ENCODE data around the gene CAMTA1.
A peak's percentile ranks its signal among the peaks of the same experiment; 100 is the strongest.
"Not testable (repeated sequence)": the region's sequence is repeated elsewhere in the genome, so short reads cannot be mapped to it uniquely, and the experiment has no call there.

CAMTA1 gene, protein sequence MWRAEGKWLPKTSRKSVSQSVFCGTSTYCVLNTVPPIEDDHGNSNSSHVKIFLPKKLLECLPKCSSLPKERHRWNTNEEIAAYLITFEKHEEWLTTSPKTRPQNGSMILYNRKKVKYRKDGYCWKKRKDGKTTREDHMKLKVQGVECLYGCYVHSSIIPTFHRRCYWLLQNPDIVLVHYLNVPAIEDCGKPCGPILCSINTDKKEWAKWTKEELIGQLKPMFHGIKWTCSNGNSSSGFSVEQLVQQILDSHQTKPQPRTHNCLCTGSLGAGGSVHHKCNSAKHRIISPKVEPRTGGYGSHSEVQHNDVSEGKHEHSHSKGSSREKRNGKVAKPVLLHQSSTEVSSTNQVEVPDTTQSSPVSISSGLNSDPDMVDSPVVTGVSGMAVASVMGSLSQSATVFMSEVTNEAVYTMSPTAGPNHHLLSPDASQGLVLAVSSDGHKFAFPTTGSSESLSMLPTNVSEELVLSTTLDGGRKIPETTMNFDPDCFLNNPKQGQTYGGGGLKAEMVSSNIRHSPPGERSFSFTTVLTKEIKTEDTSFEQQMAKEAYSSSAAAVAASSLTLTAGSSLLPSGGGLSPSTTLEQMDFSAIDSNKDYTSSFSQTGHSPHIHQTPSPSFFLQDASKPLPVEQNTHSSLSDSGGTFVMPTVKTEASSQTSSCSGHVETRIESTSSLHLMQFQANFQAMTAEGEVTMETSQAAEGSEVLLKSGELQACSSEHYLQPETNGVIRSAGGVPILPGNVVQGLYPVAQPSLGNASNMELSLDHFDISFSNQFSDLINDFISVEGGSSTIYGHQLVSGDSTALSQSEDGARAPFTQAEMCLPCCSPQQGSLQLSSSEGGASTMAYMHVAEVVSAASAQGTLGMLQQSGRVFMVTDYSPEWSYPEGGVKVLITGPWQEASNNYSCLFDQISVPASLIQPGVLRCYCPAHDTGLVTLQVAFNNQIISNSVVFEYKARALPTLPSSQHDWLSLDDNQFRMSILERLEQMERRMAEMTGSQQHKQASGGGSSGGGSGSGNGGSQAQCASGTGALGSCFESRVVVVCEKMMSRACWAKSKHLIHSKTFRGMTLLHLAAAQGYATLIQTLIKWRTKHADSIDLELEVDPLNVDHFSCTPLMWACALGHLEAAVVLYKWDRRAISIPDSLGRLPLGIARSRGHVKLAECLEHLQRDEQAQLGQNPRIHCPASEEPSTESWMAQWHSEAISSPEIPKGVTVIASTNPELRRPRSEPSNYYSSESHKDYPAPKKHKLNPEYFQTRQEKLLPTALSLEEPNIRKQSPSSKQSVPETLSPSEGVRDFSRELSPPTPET (N-terminal part only)

DNA sequence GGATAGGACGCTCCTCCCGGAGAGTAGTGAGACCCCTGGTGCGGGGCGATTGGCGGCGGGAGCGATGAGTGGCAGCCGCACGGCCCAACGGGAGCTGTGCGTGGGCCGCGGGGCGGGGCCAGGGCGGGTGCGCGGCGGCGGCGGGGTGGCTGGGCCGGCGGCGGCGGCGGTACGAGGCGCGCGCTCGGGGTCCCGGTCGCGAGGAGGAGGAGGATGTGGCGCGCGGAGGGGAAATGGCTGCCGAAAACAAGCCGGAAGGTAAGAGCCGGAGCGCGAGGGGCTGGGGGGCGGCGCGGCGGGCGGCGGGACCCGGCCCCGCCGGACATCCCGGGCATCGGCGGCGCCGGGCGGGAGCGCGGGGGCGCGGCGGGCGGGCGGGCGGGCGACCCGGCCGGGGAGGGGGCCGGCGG lies at the start of gene CAMTA1:
CAMTA1 (plus strand) TSS at position 137 of the 410 bp plus-strand sequence; CDS start at position 214, 77 bp downstream.
- DNase-seq (ENCODE audit: low read depth), result no peak
- peak within 1 kb of the TSS; percentile 81 for H3K4me3 ChIP-seq (ENCODE audit: low read depth, low read length)

DNA sequence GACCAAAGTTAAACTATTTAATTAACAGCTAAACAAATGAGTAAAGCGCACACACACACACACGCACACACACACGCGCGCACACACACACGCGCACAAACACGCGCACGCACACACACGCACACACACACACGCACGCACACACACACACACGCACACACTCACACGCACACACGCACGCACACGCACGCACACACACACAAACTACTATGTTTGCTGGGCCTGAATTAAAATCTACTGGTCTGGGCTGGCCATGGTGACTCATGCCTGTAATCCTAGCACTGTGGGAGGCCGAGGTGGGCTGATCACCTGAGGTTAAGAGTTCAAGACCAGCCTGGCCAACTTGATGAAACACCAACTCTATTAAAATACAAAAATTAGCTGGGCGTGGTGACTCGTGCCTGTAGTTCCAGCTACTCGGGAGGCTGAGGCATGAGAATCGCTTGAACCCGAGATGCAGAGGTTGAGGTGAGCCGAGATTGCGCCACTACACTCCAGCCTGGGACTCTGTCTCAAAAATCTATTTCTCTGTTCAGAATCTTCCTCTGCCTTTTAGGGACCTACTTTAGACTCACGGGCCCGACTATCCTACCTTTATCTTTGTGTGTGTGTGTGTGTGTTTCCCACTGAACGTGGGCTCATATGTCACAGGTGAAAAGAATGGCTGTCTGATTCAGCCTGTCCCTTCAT lies 46.1 kb upstream of the CAMTA1 start:
- no peak overlapping the region for H3K4me3 ChIP-seq (ENCODE audit: low read depth, low read length)
- DNase-seq (ENCODE audit: low read depth), result no peak

DNA sequence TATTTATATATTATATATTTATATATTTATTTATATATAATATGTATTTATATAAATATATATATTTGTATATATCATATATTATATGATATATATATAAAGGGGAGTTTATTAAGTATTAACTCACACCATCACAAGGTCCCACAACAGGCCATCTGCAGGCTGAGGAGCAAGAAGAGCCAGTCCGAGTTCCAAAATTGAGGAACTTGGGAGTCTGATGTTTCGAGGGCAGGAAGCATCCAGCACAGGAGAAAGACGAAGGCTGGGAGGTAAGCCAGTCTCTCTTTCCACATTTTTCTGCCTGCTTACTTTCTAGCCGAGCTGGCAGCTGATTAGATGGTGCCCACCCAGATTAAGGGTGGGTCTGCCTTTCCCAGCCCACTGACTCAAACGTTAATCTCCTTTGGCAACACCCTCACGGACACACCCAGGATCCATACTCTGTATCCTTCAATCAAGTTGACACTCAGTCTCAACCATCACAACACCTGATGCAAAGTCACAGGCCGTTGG lies 42.5 kb upstream of the CAMTA1 start:
- not testable (repeated sequence) for H3K4me3 ChIP-seq (ENCODE audit: low read depth, low read length); DNase-seq (ENCODE audit: low read depth)

DNA sequence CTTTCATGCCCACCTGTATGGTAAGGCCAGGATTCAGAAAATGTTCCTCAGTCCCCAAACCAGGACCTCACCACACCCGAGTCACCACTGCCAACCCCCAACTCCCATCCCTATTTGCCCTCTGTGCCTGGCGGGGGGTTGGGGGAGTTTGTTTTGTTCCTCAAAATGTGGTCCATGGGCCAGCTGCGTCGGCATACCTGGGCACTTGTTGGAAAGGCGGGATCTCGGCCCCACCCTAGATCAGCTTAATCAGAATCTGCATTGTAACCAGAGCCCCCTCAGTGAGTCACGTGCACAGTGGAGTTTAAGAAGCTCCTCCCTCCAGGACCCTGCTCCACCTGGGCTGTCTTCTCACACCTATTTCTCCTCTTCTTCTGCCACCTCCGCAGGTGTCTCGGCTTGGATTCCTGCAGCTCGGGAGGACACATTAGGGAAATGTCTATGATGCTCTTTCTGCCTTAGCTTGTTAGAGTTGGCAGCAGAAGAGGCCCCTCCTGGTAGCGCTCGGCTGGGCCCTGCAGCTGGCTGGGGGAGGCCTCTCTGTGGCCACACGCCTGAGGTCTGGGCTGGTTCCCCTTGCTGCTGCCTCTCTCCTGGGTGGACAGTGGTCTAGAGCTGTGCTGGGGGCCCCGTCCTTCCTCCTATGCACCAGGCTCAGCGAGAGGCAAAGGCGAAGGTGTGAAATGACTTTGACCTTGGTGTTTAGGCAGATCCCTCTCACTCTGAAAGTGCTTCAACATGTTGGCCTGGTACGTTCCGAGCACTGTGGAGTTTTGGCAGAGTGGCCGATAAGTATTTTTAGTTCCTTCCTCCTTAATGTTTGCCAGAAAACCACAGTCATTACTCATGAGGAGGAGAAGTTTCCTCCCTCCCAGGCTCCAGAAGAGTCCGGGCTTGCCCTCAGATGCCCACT lies 41.8 kb upstream of the CAMTA1 start:
- no peak overlapping the region for H3K4me3 ChIP-seq (ENCODE audit: low read depth, low read length)
- peak; percentile 43 for DNase-seq (ENCODE audit: low read depth)

DNA sequence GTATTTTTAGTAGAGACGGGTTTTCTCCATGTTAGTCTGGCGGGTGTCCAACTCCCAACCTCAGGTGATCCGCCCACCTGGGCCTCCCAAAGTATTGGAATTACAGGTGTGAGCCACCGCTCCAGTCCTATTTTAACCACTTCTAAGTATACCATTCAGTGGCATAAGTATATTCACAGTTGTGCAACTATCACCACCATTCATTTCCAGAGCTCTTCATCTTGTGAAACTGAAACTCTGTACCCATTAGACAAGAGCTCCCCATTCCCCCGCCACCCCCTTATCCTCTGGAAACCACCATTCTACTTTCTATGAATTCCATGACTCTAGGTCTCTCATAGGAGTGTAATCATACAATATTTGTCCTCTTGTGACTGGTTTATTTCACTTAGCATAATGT lies 40.2 kb upstream of the CAMTA1 start:
- no peak for DNase-seq (ENCODE audit: low read depth)
- H3K4me3 ChIP-seq (ENCODE audit: low read depth, low read length), result no peak overlapping the region

DNA sequence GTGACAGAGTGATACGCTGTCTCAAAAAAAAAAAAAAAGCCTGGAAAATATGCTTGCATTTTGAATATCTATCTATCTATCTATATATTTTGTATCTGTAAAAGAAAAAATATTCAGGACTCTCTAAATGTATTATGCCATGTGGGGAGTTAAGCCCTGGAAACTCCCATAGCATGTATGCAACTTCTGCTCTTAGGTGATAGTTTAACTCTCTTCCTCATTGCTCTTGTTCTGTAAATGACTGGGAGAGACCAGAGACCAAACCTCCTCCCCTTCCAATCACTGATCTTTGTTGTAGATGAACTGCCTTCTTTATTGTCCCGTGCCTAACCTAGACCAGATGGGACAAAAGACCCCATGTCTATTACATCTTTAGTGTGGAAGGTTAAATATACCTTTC lies 37.6 kb upstream of the CAMTA1 start:
- no peak for DNase-seq (ENCODE audit: low read depth)
- no peak overlapping the region for H3K4me3 ChIP-seq (ENCODE audit: low read depth, low read length)

DNA sequence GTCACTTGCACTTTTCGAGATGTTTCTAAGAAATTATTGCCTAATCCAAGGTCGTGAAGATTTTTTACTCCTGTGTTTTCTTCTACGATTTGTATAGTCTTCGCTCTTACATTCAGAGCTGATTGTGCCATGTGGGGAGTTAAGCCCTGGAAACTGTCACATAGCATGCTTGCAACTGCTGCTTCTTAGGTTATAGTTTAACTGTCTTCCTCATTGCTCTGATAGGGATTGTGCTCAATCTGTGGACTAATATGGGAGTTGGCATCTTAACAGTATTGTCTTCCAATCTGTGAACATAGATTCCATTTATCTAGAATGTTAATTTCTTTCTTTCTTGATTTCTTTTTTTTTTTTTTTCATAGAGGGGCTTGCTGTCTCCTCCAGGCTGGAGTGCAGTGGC lies 34.8 kb upstream of the CAMTA1 start:
- H3K4me3 ChIP-seq (ENCODE audit: low read depth, low read length), result no peak overlapping the region
- DNase-seq (ENCODE audit: low read depth), result no peak

DNA sequence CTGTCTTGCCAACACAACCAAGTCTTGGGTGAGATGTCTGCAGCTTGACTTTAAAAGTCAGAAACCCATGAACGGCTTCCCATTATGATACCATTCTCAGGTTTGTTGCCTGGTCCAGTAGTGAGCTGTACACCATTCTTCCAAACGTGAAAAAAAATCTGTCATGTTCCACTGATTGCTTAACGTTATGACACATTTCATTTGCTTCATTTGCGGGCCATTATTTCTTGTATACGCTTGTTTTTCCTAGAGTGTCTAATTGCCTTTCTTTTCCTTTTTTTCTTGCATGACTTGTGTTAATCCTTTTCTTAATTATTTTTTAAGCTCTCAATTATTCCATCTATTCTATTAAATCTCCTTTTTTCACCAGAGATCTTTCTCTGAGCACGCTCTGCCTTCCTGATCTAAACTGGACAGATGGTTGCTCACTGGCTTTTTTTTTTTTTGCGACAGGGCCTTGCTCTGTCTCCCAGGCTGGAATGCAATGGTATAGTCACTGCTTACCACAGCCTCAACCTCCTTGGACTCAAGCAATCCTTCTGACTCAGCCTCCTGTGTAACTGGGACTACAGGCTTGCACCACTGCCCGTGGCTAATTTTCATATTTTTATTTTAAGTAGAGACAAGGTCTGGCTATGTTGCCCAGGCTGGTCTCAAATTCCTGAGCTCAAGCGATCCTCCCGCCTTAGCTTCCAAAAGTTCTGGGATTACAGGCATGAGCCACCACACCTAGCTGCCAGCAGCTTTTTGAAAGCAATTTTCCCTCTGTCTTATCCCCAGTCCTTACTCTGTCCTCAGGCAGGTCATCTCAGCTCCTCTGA lies 31.7 kb upstream of the CAMTA1 start:
- DNase-seq (ENCODE audit: low read depth), result no peak
- H3K4me3 ChIP-seq (ENCODE audit: low read depth, low read length), result no peak overlapping the region

DNA sequence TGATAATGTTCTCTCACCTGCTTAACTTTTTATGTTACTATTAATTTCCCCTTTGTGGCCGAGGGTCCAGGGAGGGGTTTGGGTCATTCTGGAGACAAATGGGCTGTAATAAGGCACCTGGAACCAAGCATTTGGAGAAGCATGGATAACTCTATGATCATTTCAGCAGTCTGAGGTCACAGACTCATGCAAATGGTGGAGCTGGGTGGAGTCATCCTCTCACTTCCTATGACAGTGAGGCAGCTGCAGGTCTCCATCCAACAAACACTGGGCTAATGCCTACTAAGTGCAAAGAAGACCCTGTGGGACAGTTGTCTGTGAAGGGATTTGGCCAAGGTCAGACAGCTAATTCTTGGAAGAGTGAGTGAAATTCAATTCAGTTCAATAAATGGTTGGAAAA lies 28.8 kb upstream of the CAMTA1 start:
- H3K4me3 ChIP-seq (ENCODE audit: low read depth, low read length), result no peak overlapping the region
- DNase-seq (ENCODE audit: low read depth), result no peak

DNA sequence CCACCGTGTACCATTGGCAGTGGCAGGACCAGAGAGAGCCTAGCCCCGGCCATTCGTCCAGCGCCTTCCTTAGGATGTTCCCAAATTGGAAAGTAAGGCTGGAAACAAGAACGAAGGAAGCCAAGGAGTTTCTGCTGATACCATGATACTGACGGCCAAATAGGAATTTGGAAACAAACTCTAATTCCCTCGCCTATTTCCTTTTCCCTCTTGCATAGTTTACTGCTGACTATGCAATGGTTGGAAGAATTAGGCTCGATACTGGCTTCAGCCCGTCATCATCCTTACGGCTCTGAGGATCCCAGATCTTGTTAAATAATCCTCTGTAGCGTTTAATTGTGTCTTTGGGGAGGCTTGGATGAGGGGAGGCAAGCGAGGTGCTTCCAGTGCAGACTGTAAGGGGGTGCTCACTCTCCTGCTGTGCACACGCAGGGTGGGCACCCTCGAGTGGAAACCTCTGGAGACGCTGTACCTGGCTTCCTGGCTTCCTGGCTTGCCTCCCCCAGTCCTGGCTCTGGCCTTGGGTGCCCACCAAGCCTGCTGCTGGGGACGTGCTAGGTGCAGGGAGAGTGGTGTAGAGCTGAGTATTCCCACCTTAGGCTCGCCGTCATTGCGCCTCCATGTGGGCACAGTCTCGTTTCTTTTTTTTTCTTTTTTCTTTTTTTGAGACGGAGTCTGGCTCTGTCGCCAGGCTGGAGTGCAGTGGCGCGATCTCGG lies 27.4 kb upstream of the CAMTA1 start:
- no peak overlapping the region for H3K4me3 ChIP-seq (ENCODE audit: low read depth, low read length)
- DNase-seq (ENCODE audit: low read depth), result no peak

DNA sequence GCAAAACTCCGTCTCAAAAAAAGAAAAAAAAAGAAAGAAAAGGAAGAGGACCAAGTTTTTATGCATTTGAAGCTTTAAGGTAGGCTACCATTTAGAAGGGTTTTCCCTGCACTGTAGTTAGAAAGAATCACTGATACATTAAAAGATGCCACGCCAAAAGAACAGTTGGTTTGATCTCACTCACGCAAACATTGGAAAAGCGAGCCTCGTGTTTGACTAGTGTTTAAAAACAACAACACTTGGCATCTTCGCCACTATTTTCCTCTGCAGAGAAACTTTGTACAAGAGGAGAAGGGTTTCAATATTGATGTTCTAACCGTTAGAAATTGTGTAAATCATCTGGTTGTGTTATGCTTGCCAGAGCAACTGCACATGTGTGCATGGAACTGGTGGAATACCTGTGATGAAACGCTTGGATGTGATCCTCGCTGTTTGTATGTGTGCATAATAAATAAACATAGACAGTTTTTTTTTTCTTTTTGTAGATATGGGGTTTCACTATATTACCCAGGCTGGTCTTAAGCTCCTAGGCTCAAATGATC lies 24.0 kb upstream of the CAMTA1 start:
- H3K4me3 ChIP-seq (ENCODE audit: low read depth, low read length), result no peak overlapping the region
- no peak for DNase-seq (ENCODE audit: low read depth)

DNA sequence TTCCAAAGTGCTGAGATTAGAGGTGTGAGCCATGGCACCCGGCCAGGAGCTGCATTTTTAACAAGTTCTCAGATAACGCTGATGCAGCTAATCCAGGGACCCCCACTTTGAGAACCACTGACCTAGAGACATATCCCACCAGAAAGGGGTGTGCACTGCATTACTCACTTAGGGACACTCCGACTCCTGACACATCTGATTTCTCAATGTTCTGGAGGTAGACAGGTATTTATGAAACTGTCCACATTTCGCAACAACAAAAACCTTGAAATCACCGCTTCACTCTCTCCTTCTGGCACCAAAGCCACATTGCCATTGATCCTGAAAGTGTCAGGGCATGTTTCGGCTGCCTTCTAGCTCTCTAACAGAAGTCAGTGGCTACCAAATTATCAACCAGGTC lies 23.2 kb upstream of the CAMTA1 start:
- H3K4me3 ChIP-seq (ENCODE audit: low read depth, low read length), result no peak overlapping the region
- DNase-seq (ENCODE audit: low read depth), result no peak

DNA sequence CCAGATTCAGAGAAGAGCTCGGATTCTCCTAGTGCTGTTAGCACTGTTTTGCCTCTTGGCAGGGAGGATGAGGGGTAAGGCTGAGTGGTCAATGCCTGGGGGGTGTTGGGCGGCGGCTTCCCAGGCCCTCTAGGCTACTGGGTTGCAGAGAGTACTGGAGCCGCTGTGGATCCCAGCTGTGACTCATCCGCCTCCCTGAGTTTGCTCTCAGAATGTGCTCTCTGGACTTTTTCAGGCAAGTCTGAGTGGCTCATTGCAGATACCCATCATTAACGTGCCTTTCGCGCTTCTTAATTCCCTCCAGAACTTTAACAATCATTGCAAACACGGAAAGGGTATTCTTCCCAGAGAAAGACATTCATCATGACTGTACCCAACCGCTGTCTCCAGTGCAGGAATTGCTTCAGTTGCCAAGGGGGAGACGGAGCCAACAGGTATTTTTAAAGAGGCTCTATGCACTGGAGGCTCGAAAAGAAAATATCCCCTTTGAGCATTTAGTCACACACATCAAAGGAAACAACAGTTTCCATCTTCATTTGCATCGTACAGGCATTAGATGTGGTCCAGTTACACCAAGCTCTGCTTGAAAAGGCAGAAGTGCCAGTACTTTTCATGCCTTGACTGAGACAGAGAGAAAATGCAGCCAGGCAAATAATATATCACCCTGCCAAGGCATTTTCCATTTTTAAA lies 14.4 kb upstream of the CAMTA1 start:
- no peak for DNase-seq (ENCODE audit: low read depth)
- H3K4me3 ChIP-seq (ENCODE audit: low read depth, low read length), result no peak overlapping the region

DNA sequence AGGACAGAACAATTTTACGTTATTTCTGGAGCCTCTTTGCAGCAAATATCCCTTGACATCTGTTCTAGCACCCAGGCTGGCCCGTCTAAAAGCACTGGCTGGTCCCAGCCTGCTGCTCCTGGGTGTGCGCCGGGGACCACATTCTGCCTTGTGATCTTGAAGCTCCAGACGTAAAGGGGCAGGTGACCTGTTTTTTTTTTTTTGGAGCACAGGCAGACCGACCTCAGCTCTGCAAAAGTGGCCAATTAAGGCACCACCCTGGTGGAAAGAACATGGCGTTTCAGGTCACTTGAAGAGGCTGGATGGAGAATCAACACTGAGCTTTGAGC lies 13.8 kb upstream of the CAMTA1 start:
- H3K4me3 ChIP-seq (ENCODE audit: low read depth, low read length), result no peak overlapping the region
- no peak for DNase-seq (ENCODE audit: low read depth)

DNA sequence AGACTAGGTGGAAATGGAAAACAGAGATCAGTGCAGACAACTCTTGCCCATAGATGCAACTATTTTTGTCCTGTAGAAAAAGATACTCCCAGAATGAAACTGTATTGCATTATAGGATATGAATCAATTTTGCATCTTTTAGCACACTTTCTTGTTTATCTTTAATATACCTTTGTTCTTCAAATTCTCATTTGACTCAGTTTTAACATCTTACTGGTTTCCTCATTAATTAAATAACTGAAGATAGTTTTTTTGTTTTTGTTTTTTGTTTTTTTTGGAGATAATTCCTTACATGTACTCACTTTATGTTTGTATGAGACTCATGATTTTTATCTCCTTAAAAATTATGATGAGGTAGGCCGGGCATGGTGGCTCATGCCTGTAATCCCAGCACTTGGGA lies 10.9 kb upstream of the CAMTA1 start:
- H3K4me3 ChIP-seq (ENCODE audit: low read depth, low read length), result no peak overlapping the region
- DNase-seq (ENCODE audit: low read depth), result no peak
